Measurements from ENCODE around the gene VDAC2. TPM values are rescaled to one million over a fixed set of nuclear protein-coding genes. Genes with fewer than 3 reads are reported as not detected.
A peak's percentile ranks its signal among the peaks of the same experiment; 100 is the strongest.
"Not testable (repeated sequence)": the region's sequence is repeated elsewhere in the genome, so short reads cannot be mapped to it uniquely, and the experiment has no call there.

VDAC2 gene
- total RNA-seq, 1 donor from 2014 or later: 126 TPM

DNA sequence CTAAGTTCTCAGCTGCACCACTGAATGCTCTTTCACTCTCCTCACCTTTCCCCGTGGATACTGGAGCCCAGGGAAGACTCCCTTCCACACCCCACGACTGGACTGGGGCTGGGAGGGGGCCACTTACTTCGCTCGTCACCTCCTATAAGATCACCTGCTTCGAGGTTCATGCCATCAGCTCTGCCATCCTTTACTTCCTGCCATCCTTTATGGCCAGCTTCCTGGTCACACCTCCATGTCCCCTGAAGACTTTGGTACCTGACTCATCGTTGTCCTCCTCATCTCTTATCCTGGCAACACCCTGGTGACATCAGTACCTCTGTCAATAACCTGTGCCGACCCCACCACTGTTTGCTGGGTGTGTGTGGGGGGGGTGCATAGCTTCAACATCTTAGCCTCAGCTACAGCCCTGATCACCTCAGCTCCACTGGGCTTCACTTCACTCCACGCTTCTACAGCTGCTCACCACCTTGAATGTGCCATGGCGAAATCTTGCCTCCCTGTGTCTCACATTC is 8.7 kb upstream of the VDAC2 start:
- no peak for DNase-seq

DNA sequence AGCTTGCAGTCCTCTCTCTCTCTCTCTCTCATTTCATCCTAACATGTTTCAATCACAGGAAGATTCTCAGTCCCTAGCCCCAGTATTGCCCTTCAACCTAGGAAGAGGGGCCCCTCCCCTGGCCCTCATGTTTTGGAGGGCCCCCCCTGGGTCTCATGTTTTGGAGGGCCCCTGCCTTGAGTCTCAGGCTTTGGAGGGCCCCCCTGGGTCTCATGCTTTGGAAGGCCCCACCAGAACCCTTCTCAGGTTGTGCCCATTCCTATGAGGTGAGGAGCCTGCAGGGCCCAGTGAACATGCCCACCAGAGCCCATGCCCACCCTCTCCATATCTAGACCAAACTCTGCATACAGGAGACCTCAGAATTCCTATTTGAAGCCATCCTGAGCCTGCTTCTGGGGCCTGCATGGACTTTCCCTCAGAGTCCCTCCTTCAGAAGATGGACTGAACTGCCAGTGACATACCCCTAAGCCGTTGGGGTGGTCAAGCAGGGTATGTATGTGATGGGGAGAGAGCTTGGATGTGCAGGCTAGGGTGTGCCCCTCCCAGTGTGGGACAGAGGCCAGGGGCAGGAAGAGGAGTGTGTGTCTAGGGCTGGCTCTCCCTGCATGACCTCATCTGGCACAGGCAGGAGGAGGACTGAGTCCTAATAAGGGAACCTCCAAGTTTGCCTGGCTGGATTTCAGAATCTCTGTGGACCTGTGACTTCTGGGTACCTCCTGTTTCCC is 8.1 kb upstream of the VDAC2 start:
- no peak for DNase-seq

DNA sequence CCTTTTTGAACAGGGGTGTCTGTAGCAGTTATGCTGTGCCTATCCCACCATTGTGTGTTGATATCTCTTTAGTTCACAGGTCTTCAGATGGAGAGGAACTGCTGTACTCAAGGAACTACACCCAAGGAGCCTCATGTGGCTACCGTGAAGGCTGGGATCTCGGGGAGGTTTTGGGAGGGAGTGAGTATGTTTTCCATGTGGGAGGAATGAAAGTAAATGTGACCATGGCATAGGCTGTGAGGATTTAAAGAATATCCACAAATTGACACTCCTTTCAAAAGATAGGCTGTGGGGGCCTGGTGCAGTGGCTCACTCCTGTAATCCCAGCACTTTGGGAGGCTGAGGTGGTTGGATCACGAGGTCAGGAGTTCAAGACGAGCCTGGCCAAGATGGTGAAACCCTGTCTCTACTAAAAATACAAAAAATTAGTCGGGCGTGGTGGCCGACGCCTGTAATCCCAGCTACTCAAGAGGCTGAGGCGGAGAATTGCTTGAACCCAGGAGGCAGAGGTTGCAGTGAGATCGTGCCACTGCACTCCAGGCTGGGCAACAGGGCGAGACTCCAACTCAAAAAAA is 7.5 kb upstream of the VDAC2 start:
- not testable (repeated sequence) for DNase-seq

DNA sequence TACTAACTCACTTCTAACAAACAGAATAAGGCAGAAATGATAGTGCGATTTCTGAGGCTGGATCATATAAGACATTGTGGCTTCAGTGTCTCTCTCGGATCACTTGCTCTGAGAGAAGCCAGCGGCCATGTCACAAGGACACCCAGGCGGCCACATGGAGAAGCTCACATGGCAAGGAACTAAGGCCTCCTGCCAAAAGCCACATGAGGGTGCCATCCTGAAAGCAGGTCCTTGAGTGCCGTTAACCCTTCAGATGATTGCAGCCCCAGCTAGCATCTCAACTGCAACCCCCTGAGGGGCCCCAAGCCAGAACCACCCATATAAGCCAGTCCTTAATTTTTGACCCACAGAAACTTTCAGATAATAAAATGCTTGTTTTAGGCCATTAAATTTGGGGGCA is 6.9 kb upstream of the VDAC2 start:
- DNase-seq: no peak

DNA sequence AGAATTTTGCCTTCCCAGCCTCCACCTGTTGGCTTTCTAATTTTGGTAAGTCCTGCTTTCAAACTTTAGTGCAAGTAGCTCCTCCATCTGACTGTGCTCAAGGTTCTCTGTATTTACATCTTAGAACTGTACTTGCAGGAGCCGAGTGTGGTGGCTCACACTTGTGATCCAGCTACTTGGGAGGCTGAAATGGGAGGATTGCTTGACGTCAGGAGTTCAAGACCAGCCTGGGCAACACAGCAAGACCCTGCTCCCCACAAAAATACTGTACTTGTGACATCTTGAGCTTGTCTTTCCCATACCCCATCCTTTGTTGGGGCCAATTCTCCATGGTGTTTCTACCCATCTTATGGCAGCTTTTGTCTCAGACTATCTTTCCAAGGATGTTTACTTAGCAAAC is 4.7 kb upstream of the VDAC2 start:
- no peak for DNase-seq

DNA sequence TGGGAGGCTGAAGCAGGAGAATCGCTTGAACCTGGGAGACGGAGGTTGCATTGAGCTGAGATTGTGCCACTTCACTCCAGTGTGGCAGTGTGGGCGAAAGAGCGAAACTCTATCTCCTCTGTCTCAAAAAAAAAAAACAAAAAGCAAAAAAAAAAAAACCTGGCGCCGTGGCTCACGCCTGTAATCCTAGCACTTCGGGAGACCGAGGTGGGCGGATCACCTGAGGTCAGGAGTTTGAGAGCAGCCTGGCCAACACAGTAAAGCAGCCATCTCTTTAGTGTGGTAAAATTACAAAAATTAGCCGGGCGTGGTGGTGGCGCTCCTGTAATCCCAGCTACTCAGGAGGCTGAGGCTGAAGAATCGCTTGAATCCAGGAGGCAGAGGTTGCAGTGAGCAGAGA is 4.0 kb upstream of the VDAC2 start:
- DNase-seq: not testable (repeated sequence)

DNA sequence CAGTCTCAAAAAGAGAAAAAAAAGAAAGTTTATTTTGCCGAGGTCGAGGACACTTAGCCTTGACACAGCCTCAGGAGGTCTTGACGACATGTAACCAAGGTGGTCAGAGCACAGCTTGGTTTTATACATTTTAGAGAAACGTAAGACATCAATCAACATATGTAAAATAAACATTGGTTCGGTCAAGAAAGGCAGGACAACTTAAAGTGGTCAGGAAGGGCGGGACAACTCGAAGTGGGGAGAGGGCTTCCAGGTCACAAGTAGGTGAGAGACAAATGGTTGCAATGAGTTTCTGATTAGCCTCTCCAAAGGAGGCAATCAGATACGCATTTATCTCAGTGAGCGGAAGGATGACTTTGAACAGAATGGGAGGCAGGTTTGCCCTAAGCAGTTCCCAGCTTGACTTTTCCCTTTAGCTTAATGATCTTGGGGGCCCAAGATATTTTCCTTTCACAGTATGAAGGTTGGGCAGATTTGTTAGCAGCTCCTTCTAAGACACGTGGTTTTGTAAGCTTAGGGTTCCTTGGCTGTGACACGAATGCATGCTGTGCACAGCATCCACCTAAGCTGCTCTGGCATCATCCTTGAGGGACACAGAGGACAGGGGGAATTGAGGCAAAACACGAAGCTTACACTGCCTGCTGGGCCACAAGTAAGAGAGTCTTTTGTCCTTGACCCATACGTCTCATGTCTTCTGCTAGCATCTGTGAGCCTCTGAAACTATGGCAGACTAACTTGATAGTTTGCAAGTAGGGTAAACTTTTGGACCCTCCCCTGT is 3.3 kb upstream of the VDAC2 start:
- DNase-seq: no peak

DNA sequence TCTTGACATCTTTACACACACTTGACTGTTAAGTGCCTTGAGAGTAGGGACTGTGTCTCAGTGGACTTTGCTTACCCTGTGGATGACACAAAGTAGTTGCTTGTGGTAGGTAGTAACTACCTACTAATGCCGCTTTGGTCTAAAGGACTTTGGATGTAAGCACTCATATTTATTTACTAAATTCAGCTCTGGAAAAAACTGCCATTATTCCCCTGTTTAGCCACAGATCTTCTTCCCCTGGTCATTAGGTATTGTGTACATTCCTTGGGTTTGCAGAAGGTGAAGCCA is 2.8 kb upstream of the VDAC2 start:
- DNase-seq: no peak

DNA sequence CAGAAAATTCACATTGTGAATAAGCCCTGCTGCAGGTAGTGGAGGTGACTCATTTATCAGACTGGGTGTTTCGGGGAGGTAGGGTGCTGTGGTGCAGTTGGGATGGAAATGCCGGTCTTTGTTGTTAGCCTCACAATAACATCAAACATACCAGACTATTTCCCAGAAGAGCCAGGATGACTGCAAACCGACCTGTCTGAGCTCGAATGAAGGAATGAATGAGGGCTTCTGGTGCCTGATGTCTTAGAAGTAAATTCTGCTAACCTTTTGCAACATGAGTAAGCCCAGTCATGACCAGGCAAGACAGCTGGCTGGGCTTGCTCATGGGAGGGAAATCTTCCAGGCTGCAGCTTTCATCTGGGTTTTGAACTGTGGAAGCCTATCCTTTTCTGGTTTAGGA is 2.4 kb upstream of the VDAC2 start:
- no peak for DNase-seq

DNA sequence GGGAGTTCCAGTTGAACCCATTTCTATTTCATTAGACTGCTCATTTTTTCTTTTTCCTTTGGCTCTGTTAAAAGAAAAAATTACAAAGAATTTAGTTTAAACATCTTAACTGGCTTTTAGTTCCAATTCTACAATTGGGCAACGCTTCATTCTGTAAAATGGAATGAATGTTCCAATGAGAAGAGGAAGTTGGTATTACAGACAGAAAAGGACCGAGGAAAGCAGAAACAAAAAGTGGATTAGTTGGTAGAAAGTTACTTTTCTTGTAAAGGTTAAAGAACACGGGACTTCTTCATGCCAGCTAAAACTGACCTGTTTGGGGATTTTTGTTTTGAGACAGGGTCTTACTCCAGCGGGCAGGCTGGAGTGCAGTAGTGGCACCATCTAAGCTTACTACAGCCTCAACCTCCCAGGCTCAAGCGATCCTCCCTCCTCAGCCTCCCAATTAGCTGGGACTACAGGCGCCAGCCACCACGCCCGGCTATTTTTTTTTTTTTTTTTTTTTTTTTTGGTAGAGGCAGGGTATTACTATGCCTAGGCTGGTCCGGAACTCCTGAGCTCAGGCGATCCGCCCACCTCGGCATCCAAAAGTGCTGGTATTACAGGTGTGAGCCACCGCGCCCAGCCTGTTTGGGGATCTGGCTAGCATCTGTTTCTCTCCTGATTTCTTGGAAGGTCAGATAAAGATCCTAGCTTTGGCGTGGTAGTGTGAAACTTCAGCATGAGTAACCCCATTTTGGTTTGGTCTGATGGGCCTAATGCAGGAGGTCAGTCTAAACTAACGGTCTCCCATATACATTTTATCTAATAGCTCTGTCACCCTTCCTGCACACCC is 1.3 kb upstream of the VDAC2 start:
- no peak for DNase-seq

DNA sequence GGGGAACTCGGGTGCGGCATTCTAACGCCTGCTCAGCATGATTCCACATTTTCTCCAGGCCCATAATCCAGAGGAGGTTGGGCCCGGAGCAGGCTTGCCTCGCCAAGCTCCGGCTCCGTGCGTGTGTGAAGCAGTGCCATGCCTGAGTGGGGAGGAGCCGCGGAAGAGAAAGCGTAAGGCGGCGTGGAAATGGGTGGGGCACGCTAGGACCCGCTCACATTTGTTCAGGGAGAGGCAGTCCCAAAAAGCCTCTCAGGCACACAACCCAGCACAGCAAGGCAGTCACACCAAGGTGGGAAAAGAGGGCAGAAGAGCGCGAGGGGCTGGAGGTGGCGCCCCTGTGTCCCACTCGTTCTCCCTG is 695 bp upstream of the VDAC2 start:
- DNase-seq: peak; percentile 76

DNA sequence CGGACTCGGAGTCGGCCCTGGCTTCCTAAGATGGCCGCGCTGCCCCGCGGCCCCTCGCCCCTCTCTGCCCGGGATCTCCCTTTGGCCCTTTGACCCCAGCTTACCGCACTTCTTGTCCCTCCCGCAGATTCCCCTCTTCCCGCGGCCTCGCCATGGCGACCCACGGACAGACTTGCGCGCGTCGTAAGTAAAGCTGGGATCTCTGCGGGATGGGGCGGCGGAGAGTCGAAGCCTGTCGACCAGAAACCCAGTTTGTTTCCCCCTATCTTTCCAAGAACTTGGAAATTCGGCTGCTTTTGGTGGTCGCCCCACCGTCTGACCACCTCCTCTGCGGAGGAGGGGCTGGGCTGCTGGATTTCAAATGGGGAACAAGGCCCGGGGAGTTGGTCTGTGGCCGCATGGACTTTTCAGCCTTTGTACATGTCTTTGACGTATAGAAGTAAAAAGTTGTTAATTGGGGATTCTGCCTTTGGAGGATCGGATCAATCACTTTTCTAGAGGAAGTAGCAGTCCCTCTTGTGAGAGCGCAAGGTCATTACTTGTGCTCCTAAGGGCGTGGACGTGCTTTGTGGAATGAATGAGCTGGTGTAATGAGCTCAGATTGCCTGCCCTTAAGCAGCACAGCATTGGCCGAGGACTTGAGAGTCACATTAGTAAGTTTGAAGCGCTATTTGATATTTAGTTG is 553 bp downstream of the VDAC2 start:
- no peak for DNase-seq

DNA sequence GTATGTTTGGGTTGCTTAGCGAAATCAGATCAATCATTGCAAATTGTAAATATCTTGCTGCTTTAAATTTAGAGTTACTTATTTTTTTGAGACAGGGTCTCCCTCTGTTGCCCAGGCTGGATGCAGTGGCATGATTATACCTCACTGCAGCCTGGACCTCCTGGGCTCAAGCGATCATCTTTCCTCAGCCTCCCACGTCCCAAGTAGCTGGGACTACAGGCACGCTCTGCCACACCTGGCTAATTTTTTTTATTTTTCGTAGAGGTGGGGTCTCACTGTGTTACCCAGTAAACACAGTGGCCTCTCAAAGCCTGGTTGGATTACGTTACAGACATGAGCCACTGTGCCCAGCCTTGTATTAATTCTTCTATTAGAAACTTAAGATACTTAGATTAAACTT is 1.7 kb downstream of the VDAC2 start:
- no peak for DNase-seq

DNA sequence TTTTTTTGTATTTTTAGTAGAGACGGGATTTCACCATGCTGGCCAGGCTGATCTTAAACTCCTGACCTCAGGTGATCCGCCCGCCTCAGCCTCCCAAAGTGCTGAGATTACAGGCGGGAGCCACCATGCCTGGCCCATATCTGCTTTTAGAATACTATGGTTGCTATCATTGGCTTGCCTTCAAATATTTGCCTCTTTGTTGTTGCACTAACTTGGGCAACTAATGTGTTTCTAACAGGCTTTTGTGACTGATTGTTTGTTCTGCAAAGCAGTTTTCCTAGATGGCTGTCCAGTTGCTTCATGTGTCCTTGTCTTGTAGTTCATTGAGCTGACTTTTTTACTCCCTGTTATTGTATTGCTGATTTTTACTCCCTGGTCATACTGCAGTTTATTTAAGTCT is 9.7 kb downstream of the VDAC2 start:
- DNase-seq: no peak

DNA sequence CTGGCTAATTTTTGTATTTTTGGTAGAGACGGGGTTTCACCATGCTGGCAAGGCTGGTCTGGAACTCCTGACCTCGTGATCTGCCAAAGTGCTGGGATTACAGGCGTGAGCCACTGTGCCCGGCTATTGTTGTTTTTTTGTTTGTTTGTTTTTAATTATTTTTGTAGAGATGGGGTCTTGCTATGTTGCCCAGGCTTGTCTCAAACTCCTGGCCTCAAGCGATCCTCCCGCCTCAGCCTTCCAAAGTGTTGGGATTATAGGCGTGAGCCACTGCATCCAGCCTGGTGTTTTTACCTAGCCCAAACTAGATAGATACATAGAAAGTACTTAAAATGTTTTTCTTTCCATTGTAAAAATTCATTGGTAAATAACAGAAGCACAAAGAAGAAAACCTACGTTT is 10.9 kb downstream of the VDAC2 start:
- not testable (repeated sequence) for DNase-seq

DNA sequence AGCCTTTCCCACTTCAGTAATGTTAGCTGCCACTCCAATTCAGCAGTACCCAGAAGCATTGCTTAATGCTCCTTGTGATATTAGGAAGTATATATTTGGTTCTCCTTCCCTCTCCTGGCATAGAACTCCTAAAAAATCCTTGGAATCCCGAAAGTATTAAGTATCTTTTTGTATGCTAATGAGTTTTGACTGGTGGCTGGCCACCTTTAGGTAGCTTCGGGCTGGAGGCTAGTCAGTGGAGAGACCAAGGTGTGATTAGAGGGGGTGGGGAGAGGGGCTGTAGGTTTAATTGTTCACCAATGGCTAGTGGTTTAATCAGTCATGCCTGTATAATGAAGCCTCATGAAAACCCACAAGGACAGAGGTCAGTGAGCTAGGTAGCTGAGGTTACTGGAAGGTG is 12.9 kb downstream of the VDAC2 start:
- no peak for DNase-seq

DNA sequence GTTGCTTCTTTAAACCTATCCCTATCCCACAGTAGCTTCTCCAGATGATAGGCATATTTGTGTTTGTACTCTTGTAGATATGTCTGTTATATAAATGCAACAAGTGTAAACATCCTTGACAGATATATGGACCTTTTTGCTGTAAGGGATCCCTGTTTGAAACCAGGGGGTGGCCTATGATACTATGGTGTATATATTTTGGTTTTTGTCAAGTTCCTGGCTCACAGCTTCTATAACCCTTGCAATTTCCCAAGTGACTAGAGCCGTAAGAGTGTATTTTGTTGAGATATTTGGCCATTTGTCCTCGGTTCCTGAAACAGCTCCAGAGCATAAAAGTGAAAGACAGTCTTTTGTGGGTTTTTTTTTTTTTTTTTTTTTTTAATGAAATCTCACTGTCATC is 15.5 kb downstream of the VDAC2 start:
- no peak for DNase-seq

DNA sequence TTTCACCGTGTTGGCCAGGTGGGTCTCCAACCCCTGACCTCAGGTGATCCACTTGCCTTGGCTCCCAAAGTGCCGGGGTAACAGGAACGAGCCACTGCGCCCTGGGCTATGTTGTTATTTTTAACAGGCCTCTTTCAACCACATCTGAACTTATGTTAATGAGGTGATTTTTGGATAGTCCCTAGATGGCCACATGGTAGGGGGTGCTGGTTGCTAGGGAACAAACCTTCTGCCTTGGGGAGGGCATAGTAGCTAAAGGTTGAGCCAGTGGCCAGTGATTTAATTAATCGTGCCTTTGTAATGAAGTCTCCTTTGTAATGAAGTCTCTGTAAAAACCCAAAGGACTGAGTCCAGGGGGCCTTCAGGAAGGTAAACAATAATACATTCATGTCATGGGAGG is 16.1 kb downstream of the VDAC2 start:
- no peak for DNase-seq

DNA sequence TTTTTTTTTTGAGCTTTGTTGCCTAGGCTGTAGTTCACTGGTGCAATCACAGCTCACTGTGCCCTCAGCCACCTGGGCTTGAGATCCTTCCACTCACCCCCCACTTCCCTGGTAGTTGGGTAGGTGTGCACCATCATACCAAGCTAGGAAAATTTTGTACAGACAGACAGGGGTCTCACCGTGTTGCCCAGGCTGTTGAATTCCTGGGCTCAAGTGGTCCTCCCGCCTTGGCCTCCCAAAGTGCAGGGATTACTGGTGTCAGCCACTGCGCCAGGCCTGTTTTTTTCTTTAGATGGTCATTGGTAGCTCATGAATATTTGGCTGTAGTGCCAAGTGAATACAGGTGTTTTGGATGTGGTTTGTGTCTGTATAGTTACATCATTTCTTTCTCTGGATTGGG is 17.7 kb downstream of the VDAC2 start:
- DNase-seq: no peak

DNA sequence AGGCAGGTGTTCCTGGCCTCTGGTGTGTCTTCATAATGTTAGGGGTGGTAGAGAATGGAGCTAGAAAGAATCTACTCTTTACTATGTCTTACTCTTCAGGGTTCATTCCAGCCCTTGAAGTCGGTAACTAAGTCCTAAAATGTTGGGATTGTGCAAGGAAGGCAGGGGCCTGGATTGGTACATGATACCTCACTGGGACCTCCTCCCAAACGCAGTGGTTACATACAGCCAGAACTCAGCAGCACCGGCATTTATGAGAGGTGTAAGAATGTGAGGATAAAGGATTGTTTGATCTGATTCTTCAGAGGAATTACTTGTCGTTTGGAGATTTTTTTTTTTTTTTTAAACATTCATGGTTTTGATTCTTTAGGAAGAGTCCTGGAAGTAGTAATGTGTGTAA is 18.2 kb downstream of the VDAC2 start:
- no peak for DNase-seq

DNA sequence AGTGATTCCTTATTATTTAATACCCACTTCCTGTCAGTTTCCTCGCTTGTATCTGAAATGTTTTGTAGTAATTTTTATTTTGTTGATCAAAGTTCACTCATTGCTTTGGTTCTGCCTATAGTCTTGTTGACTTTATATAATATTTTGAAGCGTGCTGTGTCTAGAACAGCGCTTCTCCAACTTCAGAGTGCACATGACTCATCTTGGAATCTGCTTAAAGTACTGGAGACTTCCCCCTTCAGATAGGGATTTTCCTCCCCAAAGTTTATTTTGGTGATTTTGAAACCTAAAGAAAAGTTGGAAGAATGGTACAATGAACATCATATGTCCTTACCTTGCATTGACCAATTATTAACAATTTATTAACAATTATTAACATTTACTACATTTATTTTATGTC is 19.4 kb downstream of the VDAC2 start:
- no peak for DNase-seq

DNA sequence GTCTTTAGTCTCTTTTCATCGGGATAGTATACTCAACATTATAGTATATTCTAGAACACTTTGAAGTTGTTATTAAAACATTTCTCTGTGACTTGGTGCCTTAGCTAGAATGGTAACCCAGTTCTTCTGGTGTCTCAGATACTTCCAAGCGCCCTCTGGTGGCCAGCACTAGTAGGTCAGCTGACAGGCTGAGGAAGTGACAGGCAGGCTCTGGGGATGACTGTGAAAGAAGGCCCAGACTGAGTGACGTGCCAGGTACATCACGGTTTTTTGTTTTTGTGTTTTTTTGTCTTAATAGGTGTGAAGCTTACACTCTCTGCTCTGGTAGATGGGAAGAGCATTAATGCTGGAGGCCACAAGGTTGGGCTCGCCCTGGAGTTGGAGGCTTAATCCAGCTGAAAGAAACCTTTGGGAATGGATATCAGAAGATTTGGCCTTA is 20.0 kb downstream of the VDAC2 start:
- peak; percentile 85 for DNase-seq

Measured in occipital lobe (tissue), 2 donors.